IPS-11a (cell line): ENCODE data around the gene PNPLA7.
"Not testable (repeated sequence)": the region's sequence is repeated elsewhere in the genome, so short reads cannot be mapped to it uniquely, and the experiment has no call there.

Experiments
- H3K4me3 ChIP-seq: one replicate; pipeline ENCODE4 v1.5.1; 2013; ENCODE audit warnings: low read depth, low read length, control low read depth

The PNPLA7 gene

GRCh38 chr9:137482094-137482781, 68.0 kb downstream of the PNPLA7 start:
- H3K4me3 ChIP-seq, result no peak overlapping the region

- H3K4me3 ChIP-seq, result no peak overlapping the region
Measured at GRCh38 chr9:137480686-137481683, 69.2 kb downstream of the PNPLA7 start.

GRCh38 chr9:137479892-137480685, 70.1 kb downstream of the PNPLA7 start:
- H3K4me3 ChIP-seq, result no peak overlapping the region

GRCh38 chr9:137478962-137479861, 71.0 kb downstream of the PNPLA7 start:
- no peak overlapping the region for H3K4me3 ChIP-seq

GRCh38 chr9:137478613-137478961, 71.6 kb downstream of the PNPLA7 start:
- no peak overlapping the region for H3K4me3 ChIP-seq

GRCh38 chr9:137477778-137478612, 72.2 kb downstream of the PNPLA7 start:
- no peak overlapping the region for H3K4me3 ChIP-seq

GRCh38 chr9:137476856-137477255, 73.3 kb downstream of the PNPLA7 start:
- H3K4me3 ChIP-seq, result no peak overlapping the region

- H3K4me3 ChIP-seq, result no peak overlapping the region
Measured at GRCh38 chr9:137475666-137476065, 74.5 kb downstream of the PNPLA7 start.

- H3K4me3 ChIP-seq, result no peak overlapping the region
Measured at GRCh38 chr9:137474271-137474670, 75.9 kb downstream of the PNPLA7 start.

GRCh38 chr9:137470785-137471184, 79.4 kb downstream of the PNPLA7 start:
- no peak overlapping the region for H3K4me3 ChIP-seq

- H3K4me3 ChIP-seq, result no peak overlapping the region
Measured at GRCh38 chr9:137467896-137468295, 82.3 kb downstream of the PNPLA7 start.

- no peak overlapping the region for H3K4me3 ChIP-seq
Measured at GRCh38 chr9:137467161-137467581, 83.0 kb downstream of the PNPLA7 start.

- H3K4me3 ChIP-seq, result not testable (repeated sequence)
Measured at GRCh38 chr9:137466389-137467085, 83.7 kb downstream of the PNPLA7 start.

GRCh38 chr9:137465720-137466388, 84.3 kb downstream of the PNPLA7 start:
- no peak overlapping the region for H3K4me3 ChIP-seq

GRCh38 chr9:137465000-137465719, 85.0 kb downstream of the PNPLA7 start:
- no peak overlapping the region for H3K4me3 ChIP-seq

GRCh38 chr9:137464291-137464999, 85.8 kb downstream of the PNPLA7 start:
- no peak overlapping the region for H3K4me3 ChIP-seq

- no peak overlapping the region for H3K4me3 ChIP-seq
Measured at GRCh38 chr9:137463931-137464290, 86.3 kb downstream of the PNPLA7 start.
